PC-9 (cell line): ENCODE measurements around the gene MYO16.

Experiments used
- EZH2 ChIP-seq: fragments of 200-600 bp; sonication (generic); IDR thresholded peaks from 2 replicates; pipeline ENCODE4 v1.8.0; 2017; ENCODE audit warnings: antibody characterized with exemption, low read depth
- TF ChIP-seq, protein P1 (sequence below): fragments of 200-600 bp; sonication (generic); conservative IDR thresholded peaks from 2 replicates; pipeline ENCODE4 v1.6.1; 2017; ENCODE audit warnings: mixed run types, antibody characterized with exemption, mild to moderate bottlenecking, moderate library complexity

DNA sequence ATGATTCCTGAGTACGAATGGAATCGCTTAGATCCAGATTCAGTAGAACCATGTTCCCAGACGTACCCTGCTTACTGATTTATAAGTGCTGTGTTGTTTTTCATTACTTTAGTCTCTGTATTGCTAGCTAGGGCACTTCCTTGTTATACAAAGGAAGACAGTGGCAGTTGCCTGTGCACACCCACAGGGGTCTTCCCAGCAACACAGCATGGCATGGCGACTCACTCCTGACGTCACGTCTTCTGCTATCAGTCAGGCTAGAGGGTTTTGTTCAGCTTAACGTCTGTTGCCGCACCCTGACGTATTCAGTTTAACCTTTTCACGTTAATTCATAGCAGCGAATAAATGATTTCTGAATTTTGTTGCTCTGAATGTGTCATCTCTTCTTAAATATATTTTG is 295.1 kb downstream of the MYO16 start:
- TF ChIP-seq, protein P1, sequence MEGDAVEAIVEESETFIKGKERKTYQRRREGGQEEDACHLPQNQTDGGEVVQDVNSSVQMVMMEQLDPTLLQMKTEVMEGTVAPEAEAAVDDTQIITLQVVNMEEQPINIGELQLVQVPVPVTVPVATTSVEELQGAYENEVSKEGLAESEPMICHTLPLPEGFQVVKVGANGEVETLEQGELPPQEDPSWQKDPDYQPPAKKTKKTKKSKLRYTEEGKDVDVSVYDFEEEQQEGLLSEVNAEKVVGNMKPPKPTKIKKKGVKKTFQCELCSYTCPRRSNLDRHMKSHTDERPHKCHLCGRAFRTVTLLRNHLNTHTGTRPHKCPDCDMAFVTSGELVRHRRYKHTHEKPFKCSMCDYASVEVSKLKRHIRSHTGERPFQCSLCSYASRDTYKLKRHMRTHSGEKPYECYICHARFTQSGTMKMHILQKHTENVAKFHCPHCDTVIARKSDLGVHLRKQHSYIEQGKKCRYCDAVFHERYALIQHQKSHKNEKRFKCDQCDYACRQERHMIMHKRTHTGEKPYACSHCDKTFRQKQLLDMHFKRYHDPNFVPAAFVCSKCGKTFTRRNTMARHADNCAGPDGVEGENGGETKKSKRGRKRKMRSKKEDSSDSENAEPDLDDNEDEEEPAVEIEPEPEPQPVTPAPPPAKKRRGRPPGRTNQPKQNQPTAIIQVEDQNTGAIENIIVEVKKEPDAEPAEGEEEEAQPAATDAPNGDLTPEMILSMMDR = no peak
- TF ChIP-seq EZH2 = no peak
